Testis (tissue), 3 donors: ENCODE data around the gene SENP7. TPM values are rescaled to one million over a fixed set of nuclear protein-coding genes. Genes with fewer than 3 reads are reported as not detected.

Experiments used
- DNase-seq: peaks from one replicate; pipeline ENCODE4 v3.0.0-alpha.2; 2019
- H3K27ac ChIP-seq, 2 donors: fragments of 200-600 bp; sonication (generic); one replicate each; pipeline ENCODE4 v1.5.1; 2019
- H3K27me3 ChIP-seq: fragments of 200-600 bp; sonication (generic); one replicate; pipeline ENCODE4 v1.5.1; 2019
- H3K36me3 ChIP-seq: fragments of 200-600 bp; sonication (generic); one replicate; pipeline ENCODE4 v1.5.1; 2017; ENCODE audit warnings: low read depth; ENCODE audit errors: missing control alignments
- H3K4me1 ChIP-seq: fragments of 200-600 bp; sonication (generic); one replicate; pipeline ENCODE4 v1.5.1; 2019
- H3K4me3 ChIP-seq, 2 donors: fragments of 200-600 bp; sonication (generic); one replicate each; pipeline ENCODE4 v1.5.1; 2017 to 2019
- H3K9me3 ChIP-seq: fragments of 200-600 bp; sonication (generic); one replicate; pipeline ENCODE4 v1.5.1; 2017
- CTCF ChIP-seq, 3 experiments: fragments of 450-650 bp in 2 of 3; fragments of 200-600 bp in 1 of 3; sonication (generic) in 1 of 3; IDR thresholded peaks; one replicate each; pipeline ENCODE4 v1.5.1; 2016 to 2019; ENCODE audit warnings: antibody characterized with exemption in 3 of 3, mild to moderate bottlenecking in 2 of 3, moderate library complexity in 1 of 3
- POLR2A ChIP-seq: fragments of 450-650 bp; IDR thresholded peaks from one replicate; pipeline ENCODE4 v1.6.1; 2017; ENCODE audit warnings: antibody characterized with exemption, mild to moderate bottlenecking, moderate library complexity
- WGBS, 2 donors: methylation state at CpG; one replicate each; pipeline ENCODE4 v1.1.5; 2018; 5-methylcytosine and 5-hydroxymethylcytosine counted together
- intact Hi-C: fragments of 100-400 bp; cut with DNase I; formaldehyde crosslinking; loops from one replicate; pipeline ENCODE4 v1.15.1; 2023; ENCODE audit warnings: low total_unique reads
- polyA plus RNA-seq: library from polyadenylated mRNA; stranded (reverse); fragments of 350-450 nt; fragmentation: Illumina TruSeq; extraction: RNeasy Lipid Tissue Mini Kit (QIAGEN cat#74804); gene quantifications from one replicate; pipeline ENCODE4 v1.2.3, GENCODE V29; 2014; ENCODE audit warnings: low read depth, low replicate concordance; ENCODE audit not compliant: insufficient read depth
- total RNA-seq, 2 donors: library from RNA; depleted of rRNA; stranded (reverse); fragments of >200 nt; gene quantifications; one replicate each; pipeline ENCODE4 v1.2.3, GENCODE V29; 2016

The SENP7 gene
- total and polyA plus RNA-seq, 3 donors from 2014 or later: 12.6 to 25.7 (median 23.9) TPM

- Histone ChIP-seq H3K9me3 (no peaks in the 10 kb centered on the region), H3K36me3 (no peaks in the 10 kb centered on the region), H3K27me3 (no peaks in the 10 kb centered on the region), H3K4me3 (no peak overlapping the region), H3K4me1 (no peaks in the 10 kb centered on the region), H3K27ac (no peak overlapping the region)
- TF ChIP-seq CTCF (IDR thresholded peaks at IDR 0.05) (no peak), POLR2A (no peak)
- DNase-seq: no peak
- intact Hi-C loops: no loop called here
These were observed 209.2 kb downstream of the SENP7 start for GRCh38 chr3:101303836-101304235.

GRCh38 chr3:101303089-101303731, 209.8 kb downstream of the SENP7 start:
- DNase-seq: no peak
- intact Hi-C loops: no loop called here
- Histone ChIP-seq H3K36me3 (no peaks in the 10 kb centered on the region), H3K4me1 (no peaks in the 10 kb centered on the region), H3K9me3 (no peaks in the 10 kb centered on the region), H3K27ac (no peak overlapping the region), H3K4me3 (no peak overlapping the region), H3K27me3 (no peaks in the 10 kb centered on the region)
- 61 to 72% methylated on average over 5 of the region's 5 CpGs for WGBS, 2 donors
- TF ChIP-seq POLR2A (no peak), CTCF (IDR thresholded peaks at IDR 0.05) (no peak)

DNA sequence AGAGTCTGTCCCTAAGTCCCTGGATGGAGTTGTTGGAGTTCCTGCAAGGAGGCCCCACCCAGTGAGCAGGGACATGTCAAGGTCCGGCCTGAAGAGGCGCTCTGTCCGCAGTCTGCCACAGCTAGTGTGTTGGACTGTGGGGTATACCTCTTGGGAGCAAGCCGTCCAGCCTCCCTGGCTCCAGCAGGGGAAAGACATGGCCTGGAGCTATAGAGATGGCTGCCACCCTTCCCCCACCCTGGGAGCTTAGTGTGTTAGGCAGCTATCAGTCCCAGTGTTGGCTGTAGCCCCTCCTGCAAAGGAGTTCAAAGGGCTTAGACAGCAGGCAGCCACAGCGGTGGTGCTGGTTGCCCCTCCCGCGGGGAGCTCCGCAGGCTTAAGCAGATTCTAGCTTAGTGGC, 212.9 kb downstream of the SENP7 start:
- no peaks in the 10 kb centered on the region for H3K9me3 ChIP-seq
- H3K27me3 ChIP-seq: no peaks in the 10 kb centered on the region
- H3K4me3 ChIP-seq: no peak overlapping the region
- TF ChIP-seq POLR2A (no peak), CTCF (IDR thresholded peaks at IDR 0.05) (no peak)
- intact Hi-C loops: no loop called here
- no peak overlapping the region for H3K27ac ChIP-seq
- 52 to 89% methylated on average over 3 to 8 of the region's 8 CpGs for WGBS, 2 donors
- no peaks in the 10 kb centered on the region for H3K36me3 ChIP-seq
- H3K4me1 ChIP-seq: no peaks in the 10 kb centered on the region
- no peak for DNase-seq

DNA sequence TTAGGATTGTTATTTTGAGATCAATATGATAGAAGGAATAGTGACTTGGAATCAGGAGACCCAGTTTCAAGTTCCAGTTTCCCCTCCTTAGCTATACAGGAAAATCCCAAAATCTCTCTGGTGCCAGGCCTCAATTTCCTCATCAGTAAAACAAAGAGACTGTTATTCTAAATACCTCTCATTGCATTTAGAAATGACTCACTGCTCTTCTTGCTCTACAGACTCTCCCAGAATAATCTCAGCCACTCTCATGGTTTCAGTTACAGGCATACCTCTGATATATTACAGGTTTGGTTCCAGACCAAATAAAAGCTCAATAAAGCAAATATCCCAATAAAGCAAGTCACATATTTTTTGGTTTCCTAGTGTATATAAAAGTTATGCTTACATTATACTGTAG, 221.0 kb downstream of the SENP7 start:
- Histone ChIP-seq H3K4me1 (no peaks in the 10 kb centered on the region), H3K27me3 (no peaks in the 10 kb centered on the region), H3K27ac (no peak overlapping the region), H3K9me3 (no peaks in the 10 kb centered on the region), H3K4me3 (no peak overlapping the region), H3K36me3 (no peaks in the 10 kb centered on the region)
- TF ChIP-seq POLR2A: no peak
- TF ChIP-seq CTCF (IDR thresholded peaks at IDR 0.05): no peak
- intact Hi-C loops: no loop called here
- no peak for DNase-seq

GRCh38 chr3:101288294-101288693, 224.7 kb downstream of the SENP7 start:
- no peak for TF ChIP-seq POLR2A
- TF ChIP-seq CTCF (IDR thresholded peaks at IDR 0.05): no peak

More at GRCh38 chr3:101288294-101288693, 224.7 kb downstream of the SENP7 start:
- H3K4me1 ChIP-seq: no peaks in the 10 kb centered on the region
- H3K27ac ChIP-seq: no peak overlapping the region
- DNase-seq: no peak
- no peak overlapping the region for H3K4me3 ChIP-seq
- no peaks in the 10 kb centered on the region for H3K27me3 ChIP-seq
- 82 to 95% methylated on average over 2 of the region's 2 CpGs for WGBS, 2 donors
- H3K9me3 ChIP-seq: no peaks in the 10 kb centered on the region
- H3K36me3 ChIP-seq: no peaks in the 10 kb centered on the region
- intact Hi-C loops: no loop called here
